ENCODE results near the gene KIF21A. TPM values are rescaled to one million over a fixed set of nuclear protein-coding genes. Genes with fewer than 3 reads are reported as not detected.

The KIF21A gene
- total RNA-seq, 1 donor from 2014 or later: 3.9 TPM

GRCh38 chr12:39380090-39380489 lies 62.8 kb downstream of the KIF21A start:
- no peaks in the 10 kb centered on the region for H3K4me1 Mint-ChIP-seq (ENCODE audit: unreplicated experiment)
- no peak overlapping the region for H3K4me3 Mint-ChIP-seq (ENCODE audit: unreplicated experiment)

GRCh38 chr12:39378341-39378740 lies 64.6 kb downstream of the KIF21A start:
- H3K36me3 Mint-ChIP-seq (ENCODE audit: unreplicated experiment): no peaks in the 10 kb centered on the region
- H3K4me3 Mint-ChIP-seq (ENCODE audit: unreplicated experiment): no peak overlapping the region
- no peak for DNase-seq (ENCODE audit: extremely low spot score, unreplicated experiment)
- no peaks in the 10 kb centered on the region for H3K27me3 Mint-ChIP-seq (ENCODE audit: unreplicated experiment)
- no peak overlapping the region for H3K27ac Mint-ChIP-seq (ENCODE audit: unreplicated experiment)
- no peak for TF ChIP-seq CTCF (IDR thresholded peaks at IDR 0.05)
- no peaks in the 10 kb centered on the region for H3K4me1 Mint-ChIP-seq (ENCODE audit: unreplicated experiment)
- no peaks in the 10 kb centered on the region for H3K9me3 Mint-ChIP-seq (ENCODE audit: unreplicated experiment)

More at GRCh38 chr12:39380090-39380489, 62.8 kb downstream of the KIF21A start:
- no peaks in the 10 kb centered on the region for H3K36me3 Mint-ChIP-seq (ENCODE audit: unreplicated experiment)
- no peak for DNase-seq (ENCODE audit: extremely low spot score, unreplicated experiment)
- no peak for TF ChIP-seq CTCF (IDR thresholded peaks at IDR 0.05)
- H3K27me3 Mint-ChIP-seq (ENCODE audit: unreplicated experiment): no peaks in the 10 kb centered on the region
- H3K9me3 Mint-ChIP-seq (ENCODE audit: unreplicated experiment): no peaks in the 10 kb centered on the region
- no peak overlapping the region for H3K27ac Mint-ChIP-seq (ENCODE audit: unreplicated experiment)

GRCh38 chr12:39375206-39375808 lies 67.6 kb downstream of the KIF21A start:
- no peak overlapping the region for H3K4me3 Mint-ChIP-seq (ENCODE audit: unreplicated experiment)
- DNase-seq (ENCODE audit: extremely low spot score, unreplicated experiment): no peak

GRCh38 chr12:39372929-39373328 lies 70.0 kb downstream of the KIF21A start:
- H3K4me3 Mint-ChIP-seq (ENCODE audit: unreplicated experiment): no peak overlapping the region
- no peak for TF ChIP-seq CTCF (IDR thresholded peaks at IDR 0.05)
- H3K27me3 Mint-ChIP-seq (ENCODE audit: unreplicated experiment): no peaks in the 10 kb centered on the region
- DNase-seq (ENCODE audit: extremely low spot score, unreplicated experiment): no peak
- no peak overlapping the region for H3K27ac Mint-ChIP-seq (ENCODE audit: unreplicated experiment)
- H3K4me1 Mint-ChIP-seq (ENCODE audit: unreplicated experiment): no peaks in the 10 kb centered on the region
- H3K36me3 Mint-ChIP-seq (ENCODE audit: unreplicated experiment): no peaks in the 10 kb centered on the region
- no peaks in the 10 kb centered on the region for H3K9me3 Mint-ChIP-seq (ENCODE audit: unreplicated experiment)

More at GRCh38 chr12:39375206-39375808, 67.6 kb downstream of the KIF21A start:
- no peak for TF ChIP-seq CTCF (IDR thresholded peaks at IDR 0.05)
- Mint-ChIP-seq H3K9me3 (ENCODE audit: unreplicated experiment) (no peaks in the 10 kb centered on the region), H3K27me3 (ENCODE audit: unreplicated experiment) (no peaks in the 10 kb centered on the region), H3K4me1 (ENCODE audit: unreplicated experiment) (no peaks in the 10 kb centered on the region), H3K36me3 (ENCODE audit: unreplicated experiment) (no peaks in the 10 kb centered on the region), H3K27ac (ENCODE audit: unreplicated experiment) (no peak overlapping the region)

GRCh38 chr12:39372204-39372925 lies 70.6 kb downstream of the KIF21A start:
- Mint-ChIP-seq H3K36me3 (ENCODE audit: unreplicated experiment) (no peaks in the 10 kb centered on the region), H3K27me3 (ENCODE audit: unreplicated experiment) (no peaks in the 10 kb centered on the region), H3K4me1 (ENCODE audit: unreplicated experiment) (no peaks in the 10 kb centered on the region), H3K27ac (ENCODE audit: unreplicated experiment) (no peak overlapping the region), H3K9me3 (ENCODE audit: unreplicated experiment) (no peaks in the 10 kb centered on the region), H3K4me3 (ENCODE audit: unreplicated experiment) (no peak overlapping the region)
- no peak for DNase-seq (ENCODE audit: extremely low spot score, unreplicated experiment)
- TF ChIP-seq CTCF (IDR thresholded peaks at IDR 0.05): no peak
